ENCODE results near the gene PTCD2.

DNA sequence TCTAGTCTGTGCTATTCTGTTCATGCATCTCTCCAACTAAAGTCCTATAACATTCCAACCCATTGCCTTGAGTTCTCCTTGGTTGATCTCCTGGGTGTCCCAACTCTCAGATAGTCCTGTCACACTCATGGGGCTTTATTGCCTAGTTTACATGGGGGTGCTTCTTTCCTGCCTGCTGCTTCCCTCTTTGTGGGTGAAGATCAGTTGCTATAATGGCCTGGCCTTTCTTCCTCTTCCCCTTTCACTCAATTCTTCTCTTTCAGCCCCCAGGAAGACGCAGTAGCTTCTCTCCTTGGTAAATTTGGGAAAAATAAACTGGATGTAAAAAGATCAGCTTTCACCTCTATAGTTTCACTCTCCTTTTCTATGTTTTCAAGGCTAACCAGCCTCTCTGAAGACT, 66.5 kb downstream of the PTCD2 start:
- no peak for TF ChIP-seq CTCF (IDR thresholded peaks at IDR 0.05)
- no peak for TF ChIP-seq POLR2A (IDR thresholded peaks at IDR 0.05)
- no peak for TF ChIP-seq POLR2AphosphoS5 (IDR thresholded peaks at IDR 0.05)
